ENCODE results near the gene RTBDN.

RTBDN gene

DNA sequence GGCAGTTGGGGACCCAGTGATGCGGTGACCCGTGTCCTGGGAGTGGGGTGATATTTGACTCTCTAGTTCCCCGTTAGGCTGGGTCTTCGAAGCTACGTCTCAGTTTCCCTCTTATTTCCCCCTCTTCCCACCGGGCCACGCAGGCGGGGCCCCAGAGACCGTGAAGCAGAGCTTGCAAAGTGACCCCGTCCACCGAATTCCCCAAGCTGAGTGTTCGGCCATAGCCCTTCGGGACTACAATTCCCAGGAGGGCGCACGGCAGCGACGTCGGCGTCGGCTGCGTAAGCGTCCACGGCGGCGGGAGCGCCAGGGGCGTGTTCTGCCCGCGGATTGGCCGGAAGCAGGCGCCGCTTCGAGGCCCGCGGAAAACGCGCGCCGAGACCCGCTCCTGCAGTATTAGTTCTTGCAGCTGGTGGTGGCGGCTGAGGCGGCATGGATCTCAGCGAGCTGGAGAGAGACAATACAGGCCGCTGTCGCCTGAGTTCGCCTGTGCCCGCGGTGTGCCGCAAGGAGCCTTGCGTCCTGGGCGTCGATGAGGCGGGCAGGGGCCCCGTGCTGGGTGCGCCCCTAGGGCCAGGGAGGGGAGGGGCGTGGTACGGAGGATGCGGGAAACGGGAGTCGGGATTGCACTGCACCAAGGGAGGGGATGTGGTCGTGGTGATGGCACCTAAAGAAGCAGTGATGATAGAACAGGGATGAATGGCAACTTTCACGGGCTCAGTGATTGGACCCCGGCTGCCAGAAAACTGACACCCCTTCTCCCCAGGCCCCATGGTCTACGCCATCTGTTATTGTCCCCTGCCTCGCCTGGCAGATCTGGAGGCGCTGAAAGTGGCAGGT lies 27.9 kb downstream of the RTBDN start, which contains the start of gene RNASEH2A:
Gene RNASEH2A, plus strand, starts transcription at position 343 of the 840 bp plus-strand sequence. Its CDS starts 90 bp downstream, at position 433.
- TF ChIP-seq GATA3 (IDR thresholded peaks at IDR 0.05; ENCODE audit: low read depth, low read length) = no peak
- TF ChIP-seq GATA2 (IDR thresholded peaks at IDR 0.05; ENCODE audit: low read depth, low read length) = no peak

GRCh38 chr19:12804051-12804450 lies 30.3 kb downstream of the RTBDN start:
- TF ChIP-seq GATA3 (IDR thresholded peaks at IDR 0.05; ENCODE audit: low read depth, low read length) (no peak), GATA2 (IDR thresholded peaks at IDR 0.05; ENCODE audit: low read depth, low read length) (no peak)

- TF ChIP-seq GATA3 (IDR thresholded peaks at IDR 0.05; ENCODE audit: low read depth, low read length) (no peak), GATA2 (IDR thresholded peaks at IDR 0.05; ENCODE audit: low read depth, low read length) (no peak)
Observed at GRCh38 chr19:12802267-12803106, 31.9 kb downstream of the RTBDN start.

GRCh38 chr19:12801466-12802266 lies 32.7 kb downstream of the RTBDN start, which contains the start of the genes PRDX2 and THSD8:
TSS of gene PRDX2 (minus strand) at chr19:12801800. CDS start at chr19:12801261, 539 bp downstream.
TSS of gene THSD8 (plus strand) at chr19:12802069. CDS start at chr19:12802072, 3 bp downstream.
- TF ChIP-seq GATA2 (IDR thresholded peaks at IDR 0.05; ENCODE audit: low read depth, low read length) = no peak
- TF ChIP-seq GATA3 (IDR thresholded peaks at IDR 0.05; ENCODE audit: low read depth, low read length) = no peak

DNA sequence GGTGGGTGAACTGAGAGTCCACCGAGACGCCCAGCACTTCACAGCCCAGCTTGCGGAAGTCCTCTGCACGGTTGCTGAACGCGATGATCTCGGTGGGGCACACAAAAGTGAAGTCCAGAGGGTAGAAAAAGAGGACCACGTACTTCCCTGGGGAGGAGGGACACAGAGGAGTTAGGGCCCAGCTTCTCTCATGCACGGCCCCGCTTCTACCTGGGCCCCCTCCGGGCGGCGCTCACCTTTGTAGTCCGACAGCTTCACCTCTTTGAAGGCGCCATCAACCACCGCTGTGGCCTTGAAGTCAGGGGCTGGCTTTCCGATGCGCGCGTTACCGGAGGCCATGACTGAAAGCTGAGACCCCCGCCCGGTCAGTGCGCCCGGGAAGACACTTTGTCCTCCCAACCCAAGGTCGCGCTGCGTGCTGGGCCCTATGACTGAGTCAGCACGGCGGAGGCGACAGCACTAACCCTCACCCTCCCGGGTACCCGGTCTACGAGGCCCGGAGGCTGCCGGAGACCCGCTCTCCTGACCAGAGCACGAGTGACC lies 33.4 kb downstream of the RTBDN start:
- TF ChIP-seq GATA2 (IDR thresholded peaks at IDR 0.05; ENCODE audit: low read depth, low read length) = no peak
- TF ChIP-seq GATA3 (IDR thresholded peaks at IDR 0.05; ENCODE audit: low read depth, low read length) = no peak

DNA sequence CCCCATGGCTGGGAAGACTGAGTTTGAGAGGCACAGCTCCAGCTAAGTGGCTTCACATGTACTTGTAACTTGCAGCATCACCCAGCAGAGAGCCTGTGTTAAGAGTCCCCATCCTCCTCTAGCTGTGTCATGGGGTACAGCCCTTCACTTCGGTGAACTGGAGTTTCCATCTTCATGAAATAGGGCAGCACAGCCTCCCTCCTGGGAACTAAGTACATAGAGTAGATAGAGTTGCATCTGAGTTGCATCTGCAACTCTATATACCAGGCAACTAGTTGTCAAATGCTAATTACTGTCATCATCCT lies 34.0 kb downstream of the RTBDN start:
- TF ChIP-seq GATA3 (IDR thresholded peaks at IDR 0.05; ENCODE audit: low read depth, low read length) = no peak
- TF ChIP-seq GATA2 (IDR thresholded peaks at IDR 0.05; ENCODE audit: low read depth, low read length) = no peak

GRCh38 chr19:12799742-12800465 lies 34.5 kb downstream of the RTBDN start:
- TF ChIP-seq GATA3 (IDR thresholded peaks at IDR 0.05; ENCODE audit: low read depth, low read length) (no peak), GATA2 (IDR thresholded peaks at IDR 0.05; ENCODE audit: low read depth, low read length) (no peak)

- TF ChIP-seq GATA2 (IDR thresholded peaks at IDR 0.05; ENCODE audit: low read depth, low read length) (no peak), GATA3 (IDR thresholded peaks at IDR 0.05; ENCODE audit: low read depth, low read length) (no peak)
Observed at GRCh38 chr19:12797141-12797587, 37.2 kb downstream of the RTBDN start.

DNA sequence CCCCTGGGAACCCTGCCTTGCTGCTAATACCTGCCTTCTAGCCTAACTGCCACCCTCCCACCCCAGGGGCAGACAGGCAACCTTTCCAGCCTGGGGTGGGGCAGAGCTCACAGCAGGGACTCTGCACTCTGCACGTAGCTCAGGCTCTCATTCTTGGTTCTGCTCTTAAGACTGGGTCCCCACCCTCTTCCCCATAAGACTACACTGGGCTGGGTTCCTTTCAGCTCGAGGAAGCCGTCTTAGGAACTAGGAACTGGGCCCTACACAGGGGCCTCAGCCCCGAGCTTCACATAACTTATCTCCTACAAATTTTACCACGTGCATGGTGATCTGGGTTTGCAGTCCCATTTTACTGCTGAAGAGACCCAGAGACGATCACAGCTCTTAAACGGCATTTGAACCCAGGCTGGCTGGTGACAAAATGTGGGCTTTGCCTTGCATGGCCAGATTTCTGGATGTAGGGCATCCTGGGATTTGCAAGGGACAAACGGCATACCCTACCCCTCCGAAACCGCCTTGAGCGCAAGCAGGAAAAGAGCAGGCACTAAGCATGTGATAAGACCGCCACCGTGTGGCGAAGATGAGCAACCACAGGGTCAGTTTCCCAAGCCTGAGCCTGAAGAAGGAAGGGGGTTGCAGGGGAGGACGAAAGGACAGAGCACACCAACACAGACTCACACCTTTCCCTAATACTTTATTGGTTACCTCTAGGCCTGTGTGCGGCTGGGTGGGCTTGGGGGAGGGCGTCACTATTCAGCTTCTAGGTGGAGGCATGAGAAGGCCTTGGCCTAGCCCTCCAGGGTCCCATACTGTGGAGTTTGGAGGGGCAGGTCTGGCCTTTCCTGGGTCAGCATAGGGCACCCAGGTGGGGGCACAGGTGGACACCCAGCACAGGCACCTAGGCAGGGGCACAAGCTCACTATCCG lies 38.0 kb downstream of the RTBDN start:
- TF ChIP-seq GATA3 (IDR thresholded peaks at IDR 0.05; ENCODE audit: low read depth, low read length) = no peak
- TF ChIP-seq GATA2 (IDR thresholded peaks at IDR 0.05; ENCODE audit: low read depth, low read length) = no peak

- TF ChIP-seq GATA3 (IDR thresholded peaks at IDR 0.05; ENCODE audit: low read depth, low read length) = no peak
- no peak for TF ChIP-seq GATA2 (IDR thresholded peaks at IDR 0.05; ENCODE audit: low read depth, low read length)
Observed at GRCh38 chr19:12794971-12795381, 39.4 kb downstream of the RTBDN start.

GRCh38 chr19:12794196-12794941 lies 40.0 kb downstream of the RTBDN start:
- TF ChIP-seq GATA3 (IDR thresholded peaks at IDR 0.05; ENCODE audit: low read depth, low read length) (no peak), GATA2 (IDR thresholded peaks at IDR 0.05; ENCODE audit: low read depth, low read length) (no peak)

All from SH-SY5Y (cell line).